HG03097 (cell line): ENCODE data around the gene G6PC3.

ENCODE experiments used
- ATAC-seq: cut with Tn5 transposase; IDR thresholded peaks from one replicate; pipeline ENCODE4 v1.9.1; 2021; ENCODE audit not compliant: unreplicated experiment, low FRiP score

Gene G6PC3

DNA sequence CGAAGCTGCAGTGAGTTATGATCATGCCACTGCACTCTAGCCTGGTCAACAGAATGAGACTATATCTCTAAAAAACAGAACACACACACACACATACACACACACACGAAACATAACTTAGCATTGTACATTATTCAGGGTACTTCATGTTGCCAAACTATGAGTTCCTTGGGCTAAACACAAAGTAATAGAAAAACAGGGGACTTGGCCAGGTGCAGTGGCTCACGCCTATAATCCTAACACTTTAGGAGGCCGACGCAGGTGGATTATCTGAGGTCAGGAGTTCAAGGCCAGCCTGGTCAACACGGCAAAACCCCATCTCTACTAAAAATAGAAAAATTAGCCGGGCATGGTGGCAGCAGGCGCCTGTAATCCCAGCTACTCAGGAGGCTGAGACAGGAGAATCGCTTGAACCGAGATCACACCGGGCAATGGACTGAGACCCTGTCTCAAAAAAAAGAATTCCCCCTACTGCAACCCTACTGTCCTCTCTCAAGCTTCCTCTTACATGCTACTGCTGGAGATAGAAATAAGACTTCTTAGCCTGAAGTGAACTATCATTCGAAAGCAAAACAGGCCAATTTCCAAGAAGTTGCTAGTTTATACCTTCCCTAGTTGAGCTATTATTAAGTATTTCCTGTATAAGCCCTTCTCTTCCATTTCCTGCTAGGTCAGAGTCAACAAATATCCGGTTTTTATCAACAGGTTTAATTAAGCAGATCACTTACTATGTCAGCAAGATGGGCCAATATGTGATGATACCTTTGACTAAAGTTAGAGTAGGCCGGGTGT, 11.2 kb upstream of the G6PC3 start:
- ATAC-seq = no peak

DNA sequence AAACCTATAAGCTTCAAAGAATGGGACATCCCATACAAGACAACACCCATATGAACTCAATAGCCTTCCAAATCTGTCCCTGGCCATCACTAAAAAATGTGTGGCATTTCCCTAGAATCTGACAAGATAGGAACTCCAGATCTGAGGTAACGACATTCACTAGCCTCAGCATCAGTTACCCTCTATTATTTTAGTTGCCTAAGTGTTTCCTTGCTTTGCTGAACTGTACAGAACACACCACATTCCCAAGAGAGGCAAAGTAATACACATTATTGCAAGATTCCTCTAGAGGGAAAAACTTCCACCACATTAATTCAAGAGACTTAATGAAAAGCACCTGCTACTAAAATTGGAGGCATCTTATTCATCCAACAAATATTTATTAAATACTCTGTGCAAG, 9.1 kb upstream of the G6PC3 start:
- no peak for ATAC-seq

DNA sequence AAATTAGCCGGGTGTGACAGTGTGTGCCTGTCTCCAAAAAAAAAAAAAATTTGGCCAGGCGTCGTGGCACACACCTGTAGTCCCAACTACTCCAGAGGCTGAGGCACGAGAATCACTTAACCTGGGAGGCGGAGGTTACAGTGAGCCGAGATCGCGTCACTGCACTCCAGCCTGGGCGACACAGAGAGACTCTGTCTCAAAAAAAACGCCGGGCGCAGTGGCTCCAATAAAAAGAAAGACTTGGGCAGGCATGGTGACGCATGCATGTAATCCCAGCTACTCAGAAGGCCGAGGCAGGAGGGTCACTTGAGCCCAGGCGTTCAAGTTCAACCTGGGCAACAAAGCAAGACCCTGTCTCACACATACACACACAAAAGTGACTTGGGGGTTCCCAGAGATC, 7.7 kb upstream of the G6PC3 start:
- ATAC-seq = no peak

DNA sequence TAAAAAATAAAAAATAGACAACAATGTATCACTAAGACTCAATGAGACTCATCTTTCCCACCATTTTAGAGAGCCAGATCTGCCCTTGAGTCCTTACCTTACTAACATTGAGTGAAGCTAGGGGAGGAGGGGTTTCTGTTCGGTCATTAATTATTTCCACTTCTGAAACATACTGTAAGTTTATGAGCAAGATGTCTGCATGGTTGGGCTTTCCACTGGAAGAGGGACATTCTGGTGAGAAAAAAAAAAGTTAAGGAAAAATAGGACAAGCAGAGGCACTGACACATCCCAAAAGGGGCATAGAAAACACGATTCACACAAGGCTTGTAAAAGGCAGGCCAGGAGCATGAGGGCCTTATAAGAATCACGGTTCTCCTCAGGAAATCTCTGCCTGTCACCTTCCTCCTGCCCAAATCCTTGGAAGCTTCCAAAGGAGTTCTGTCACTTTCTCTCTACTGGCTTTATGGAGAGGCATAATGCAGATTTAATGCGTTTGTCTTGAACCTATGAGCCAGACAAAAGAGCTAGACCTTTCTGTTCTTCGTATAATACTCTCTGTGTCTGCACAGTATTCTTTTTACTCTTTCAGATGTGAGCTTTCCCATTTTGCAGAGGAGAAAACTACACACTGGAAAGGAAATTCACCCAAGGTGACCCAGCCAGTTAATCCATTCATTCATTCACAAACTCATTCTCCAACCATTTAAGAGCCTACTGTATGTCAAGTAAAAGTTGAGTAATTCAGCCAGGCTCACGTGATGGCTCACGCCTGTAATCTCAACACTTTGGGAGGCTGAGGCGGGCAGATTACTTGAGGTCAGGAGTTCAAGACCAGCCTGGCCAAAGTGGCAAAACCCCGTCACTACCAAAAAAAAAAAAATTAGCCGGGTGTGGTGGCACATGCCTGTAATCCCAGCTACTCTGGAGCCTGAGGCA, 6.6 kb upstream of the G6PC3 start:
- ATAC-seq = no peak

DNA sequence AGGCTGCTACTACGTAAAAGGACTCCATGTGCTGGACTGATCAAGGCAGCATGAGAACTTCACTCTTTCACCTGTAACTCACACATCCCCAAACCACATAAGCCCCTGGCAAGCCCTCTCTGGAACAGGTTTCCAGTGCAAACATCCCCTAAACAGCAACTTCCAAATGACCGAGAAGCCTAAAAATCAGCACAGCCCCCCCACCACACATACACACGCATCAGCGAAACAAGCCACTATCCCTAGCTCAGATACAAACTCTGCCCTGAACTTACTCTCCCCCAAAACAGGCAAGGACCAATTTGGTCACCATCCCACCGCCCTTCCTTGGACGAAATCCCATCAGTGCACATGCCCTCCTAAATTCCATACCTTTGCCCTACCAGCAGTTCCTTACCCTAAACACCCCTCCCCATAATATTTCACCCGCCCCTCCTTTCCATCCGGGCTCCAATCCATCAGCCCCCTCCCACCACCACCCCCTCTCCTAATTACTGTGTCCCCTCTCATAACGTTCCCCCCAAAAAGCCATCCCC, 4.8 kb upstream of the G6PC3 start:
- ATAC-seq = no peak

DNA sequence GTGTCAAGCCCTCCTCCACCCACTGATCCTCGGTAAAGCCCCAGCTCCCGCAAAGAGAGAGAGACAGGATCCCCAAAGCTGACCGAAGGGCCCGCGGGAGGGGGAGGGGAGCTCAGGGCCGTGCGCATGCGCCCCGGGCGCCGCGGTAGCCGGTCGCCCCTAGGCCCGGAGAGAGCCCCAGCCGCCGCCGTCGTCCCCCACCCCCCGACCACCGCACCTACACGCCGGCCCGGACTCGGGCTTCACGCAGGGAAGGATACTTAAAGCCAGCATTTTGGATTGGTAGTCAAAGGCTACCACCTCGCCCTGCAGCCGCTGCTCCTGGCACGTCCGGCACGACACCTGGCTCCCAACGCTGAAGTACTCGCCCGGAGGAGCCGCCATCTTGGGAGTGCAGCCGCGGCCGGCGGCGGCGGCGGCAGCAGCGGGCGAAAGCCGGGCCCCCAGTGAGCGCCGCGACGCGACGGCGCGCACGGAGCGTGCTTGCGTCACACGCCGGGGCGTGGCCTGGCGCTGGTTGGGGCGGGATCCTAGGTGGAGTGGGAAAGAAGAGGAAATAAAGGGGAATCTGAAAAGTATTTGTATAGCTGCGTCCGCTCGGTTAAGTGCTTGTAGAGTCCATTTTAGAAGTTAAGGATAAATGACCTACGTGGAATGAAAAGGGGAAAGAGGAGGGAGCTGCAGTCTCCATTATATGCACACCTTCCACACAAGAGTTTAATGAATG, 4.2 kb upstream of the G6PC3 start, which contains the start of gene LSM12:
Gene LSM12, minus strand, starts transcription at position 468 of the 727 bp plus-strand sequence. Its CDS starts 84 bp downstream, at position 384.
- peak; percentile 67 for ATAC-seq

DNA sequence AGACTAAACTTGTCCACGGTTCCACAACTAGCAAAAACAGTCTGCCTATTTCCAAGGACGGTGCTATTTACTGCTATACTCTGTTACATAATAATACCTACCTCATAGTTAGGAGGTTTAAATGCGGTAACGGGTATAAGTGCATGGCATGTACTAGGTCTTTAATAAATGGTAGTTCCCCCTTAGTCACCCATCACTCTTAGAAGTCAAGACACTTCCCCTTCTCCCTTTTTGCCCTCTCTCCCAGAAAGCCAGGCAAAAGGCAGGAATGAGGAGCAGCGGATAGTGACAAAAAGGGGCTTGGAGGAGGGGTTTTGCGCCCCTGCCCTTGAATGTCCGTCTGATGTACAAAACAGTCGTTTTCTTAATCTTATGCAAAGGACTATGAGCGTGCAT, 3.0 kb upstream of the G6PC3 start:
- no peak for ATAC-seq

DNA sequence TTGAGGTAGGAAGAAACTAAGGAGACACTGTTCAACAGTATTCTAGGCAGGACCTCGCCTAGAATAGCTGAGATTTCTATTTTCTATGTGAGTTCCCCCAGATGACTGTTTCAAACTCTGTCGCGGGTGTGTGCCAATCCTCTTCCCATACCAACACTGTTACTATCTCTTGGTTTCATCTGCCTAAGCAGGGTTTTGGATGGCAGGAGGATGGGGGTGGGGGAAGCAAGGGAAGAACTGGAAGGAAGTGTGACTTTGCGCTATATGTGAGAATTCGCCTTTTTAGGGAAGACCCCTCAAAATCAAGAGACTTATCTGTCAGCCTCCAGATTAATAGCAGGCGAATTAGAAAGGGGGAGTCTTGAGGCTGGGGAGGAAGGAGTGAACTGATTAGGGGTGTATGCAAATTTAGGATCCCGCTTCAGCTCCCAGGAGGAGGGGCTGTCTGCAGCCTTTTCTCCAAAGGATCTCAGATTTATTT, 521 bp upstream of the G6PC3 start:
- ATAC-seq = no peak

DNA sequence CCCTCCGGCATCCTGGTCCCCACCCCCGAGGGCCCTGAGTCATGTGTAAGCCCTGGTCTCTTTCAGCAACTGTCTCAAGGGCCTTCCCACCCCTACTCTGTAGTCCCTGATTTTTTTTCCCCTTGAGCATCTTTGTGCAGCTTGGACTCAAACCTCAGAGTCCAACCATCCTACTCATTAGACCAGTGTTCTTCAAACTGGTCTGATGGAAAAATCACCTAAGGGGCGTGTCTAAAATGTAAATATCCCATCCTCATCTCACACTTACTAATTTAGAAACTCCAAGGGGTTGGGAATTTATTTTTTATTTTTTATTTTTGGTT, 624 bp downstream of the G6PC3 start:
- ATAC-seq = no peak

DNA sequence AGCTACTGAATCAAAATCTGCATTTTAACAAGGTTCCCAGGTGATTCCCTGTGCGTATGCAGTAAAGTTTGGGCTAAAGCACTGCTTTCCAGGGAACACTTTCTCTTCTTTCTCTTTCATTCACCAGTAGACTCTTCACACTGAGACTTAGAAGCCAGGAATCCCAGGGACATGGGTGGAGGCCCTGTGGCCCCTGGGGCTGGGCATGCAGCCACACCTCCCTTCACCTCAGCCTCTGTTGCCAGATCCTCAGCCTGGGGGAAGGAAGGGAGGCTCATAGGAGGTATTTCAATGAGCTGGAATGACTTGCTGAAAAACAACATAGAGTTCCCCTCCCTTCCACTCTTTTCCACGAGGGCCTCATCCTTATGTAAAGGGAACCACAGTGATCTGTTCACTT, 1.2 kb downstream of the G6PC3 start:
- no peak for ATAC-seq

DNA sequence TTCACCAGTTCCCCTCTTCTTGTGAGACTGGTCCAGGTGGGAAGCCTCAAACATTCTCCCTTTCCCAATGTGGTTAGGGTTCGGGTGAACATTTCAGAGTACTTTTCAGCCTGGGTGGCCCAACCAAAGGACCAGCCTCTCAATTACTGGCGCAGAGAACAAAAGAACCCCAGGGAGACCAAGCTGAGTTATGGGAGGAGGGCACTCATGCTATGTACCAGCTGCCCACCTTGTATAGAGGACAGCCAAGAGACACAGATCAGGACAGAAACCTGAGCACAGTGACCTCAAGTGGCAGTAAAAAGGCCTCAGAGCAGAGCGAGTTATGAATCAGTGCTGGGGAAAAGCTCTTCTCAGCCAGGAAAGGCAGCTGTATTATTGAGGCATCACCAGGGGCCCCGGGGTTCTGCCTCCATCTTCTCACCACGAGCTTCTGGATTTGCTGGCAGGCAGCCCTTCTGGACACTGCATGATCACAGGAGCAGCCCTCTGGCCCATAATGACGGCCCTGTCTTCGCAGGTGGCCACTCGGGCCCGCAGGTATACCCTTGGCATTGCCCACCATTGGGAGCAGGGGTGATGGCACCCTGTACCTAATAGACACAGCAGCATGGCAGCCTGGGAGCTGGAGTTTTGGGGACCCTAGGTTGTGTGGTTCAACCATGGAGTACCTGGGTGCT, 3.8 kb downstream of the G6PC3 start:
- ATAC-seq = no peak

DNA sequence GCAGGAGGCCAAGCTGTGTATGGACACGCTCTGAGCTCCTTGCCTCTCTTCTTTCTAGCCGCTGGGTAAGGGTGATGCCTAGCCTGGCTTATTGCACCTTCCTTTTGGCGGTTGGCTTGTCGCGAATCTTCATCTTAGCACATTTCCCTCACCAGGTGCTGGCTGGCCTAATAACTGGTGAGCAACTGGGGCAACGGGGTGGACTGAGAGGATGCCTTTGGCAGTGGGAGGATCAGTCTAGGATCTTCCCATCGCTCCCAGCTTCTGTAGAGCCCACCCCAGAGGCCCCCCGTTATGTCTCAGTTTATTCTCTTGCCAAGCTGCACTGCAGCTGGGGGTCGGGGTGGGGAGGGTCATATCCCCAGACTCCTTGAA, 4.4 kb downstream of the G6PC3 start:
- ATAC-seq = no peak

DNA sequence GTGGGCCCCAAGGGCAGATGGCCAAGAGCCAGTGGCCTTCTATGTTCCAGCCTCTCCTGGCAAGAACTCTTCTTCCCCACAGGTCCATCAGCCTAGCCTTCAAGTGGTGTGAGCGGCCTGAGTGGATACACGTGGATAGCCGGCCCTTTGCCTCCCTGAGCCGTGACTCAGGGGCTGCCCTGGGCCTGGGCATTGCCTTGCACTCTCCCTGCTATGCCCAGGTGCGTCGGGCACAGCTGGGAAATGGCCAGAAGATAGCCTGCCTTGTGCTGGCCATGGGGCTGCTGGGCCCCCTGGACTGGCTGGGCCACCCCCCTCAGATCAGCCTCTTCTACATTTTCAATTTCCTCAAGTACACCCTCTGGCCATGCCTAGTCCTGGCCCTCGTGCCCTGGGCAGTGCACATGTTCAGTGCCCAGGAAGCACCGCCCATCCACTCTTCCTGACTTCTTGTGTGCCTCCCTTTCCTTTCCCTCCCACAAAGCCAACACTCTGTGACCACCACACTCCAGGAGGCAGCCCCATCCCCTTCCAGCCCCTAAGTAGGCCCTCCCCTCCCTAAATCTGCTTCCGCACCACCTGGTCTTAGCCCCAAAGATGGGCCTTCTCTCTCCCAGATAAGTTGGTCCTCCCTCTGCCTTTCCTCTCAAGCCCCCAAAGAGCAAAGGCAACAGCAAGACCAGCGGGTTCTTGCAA, 5.2 kb downstream of the G6PC3 start:
- no peak for ATAC-seq

DNA sequence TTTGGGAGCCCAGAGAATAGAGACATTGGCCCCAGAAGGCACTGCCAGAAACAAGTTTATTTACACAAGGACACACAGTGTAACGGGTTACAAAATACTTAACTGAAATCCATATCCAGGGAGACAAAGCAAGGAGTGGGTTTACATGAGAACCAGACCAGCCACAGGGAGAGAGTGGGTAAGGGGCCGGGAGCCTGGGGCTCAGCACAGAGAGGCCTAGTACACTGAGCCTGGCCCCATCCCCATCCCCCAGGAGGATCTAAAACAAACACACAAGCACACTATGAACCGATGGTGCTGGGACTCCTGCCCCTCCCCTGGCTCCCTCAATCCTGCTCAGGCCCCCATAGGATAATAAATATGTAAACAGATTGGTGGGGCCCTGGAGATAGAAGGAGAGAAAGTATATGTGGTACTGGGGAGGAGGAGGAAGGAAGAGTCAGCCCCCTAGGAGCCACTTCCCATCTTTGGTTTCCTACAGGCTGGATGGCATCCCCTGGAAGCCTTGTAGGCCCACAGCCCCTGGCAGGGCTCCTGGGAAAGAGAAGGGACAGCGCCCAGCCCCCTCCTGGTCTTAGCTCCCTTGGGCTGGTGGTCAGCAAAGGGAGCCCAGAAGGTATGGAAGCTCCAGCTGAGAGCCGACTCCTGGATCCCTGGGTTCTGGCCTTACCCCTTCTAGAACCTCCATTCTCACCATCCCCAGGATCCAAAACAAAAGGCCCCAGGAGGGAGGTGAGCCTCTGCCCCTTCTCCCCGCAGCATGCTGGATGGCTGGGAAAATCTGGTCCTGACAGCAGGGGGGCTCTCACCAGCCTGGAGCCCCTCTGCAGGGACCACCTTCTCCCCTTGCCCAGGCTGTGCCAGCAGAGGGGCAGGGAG, 6.4 kb downstream of the G6PC3 start:
- no peak for ATAC-seq

DNA sequence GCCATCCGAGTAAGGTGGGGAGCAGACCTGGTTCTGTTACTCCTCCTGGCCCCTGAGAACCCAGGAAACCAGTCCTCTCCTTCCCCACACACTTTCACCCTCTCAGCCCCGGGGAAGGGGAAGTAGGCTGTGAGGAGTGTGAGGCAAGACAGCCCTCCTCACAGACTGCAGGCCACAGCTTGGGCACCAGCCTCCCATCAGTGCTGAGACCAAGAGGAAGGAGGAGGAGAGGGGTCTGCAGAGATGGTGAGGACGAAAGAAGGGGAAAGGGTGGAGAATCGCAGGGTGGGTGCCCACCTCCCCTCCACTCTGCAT, 7.0 kb downstream of the G6PC3 start:
- ATAC-seq = no peak

DNA sequence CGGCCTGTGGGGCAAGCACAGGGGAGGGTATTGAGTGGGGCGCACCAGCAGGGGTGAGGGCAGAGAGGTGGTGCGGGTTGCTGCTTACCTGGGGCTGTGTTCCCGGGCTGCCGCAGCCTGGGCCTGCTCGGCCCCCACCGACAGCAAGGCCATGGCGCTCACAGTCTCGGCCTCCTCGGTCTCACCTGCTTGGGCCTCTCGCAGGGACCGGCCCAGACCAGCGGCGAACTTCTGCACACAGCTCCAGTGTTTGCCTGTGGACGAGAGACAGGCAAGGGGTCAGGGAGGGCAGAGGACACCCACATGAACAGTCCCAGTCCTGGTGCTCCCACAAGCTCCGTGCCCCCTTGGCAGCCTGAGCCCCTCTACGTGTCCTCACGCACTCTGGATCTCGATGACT, 7.9 kb downstream of the G6PC3 start:
- ATAC-seq = no peak

DNA sequence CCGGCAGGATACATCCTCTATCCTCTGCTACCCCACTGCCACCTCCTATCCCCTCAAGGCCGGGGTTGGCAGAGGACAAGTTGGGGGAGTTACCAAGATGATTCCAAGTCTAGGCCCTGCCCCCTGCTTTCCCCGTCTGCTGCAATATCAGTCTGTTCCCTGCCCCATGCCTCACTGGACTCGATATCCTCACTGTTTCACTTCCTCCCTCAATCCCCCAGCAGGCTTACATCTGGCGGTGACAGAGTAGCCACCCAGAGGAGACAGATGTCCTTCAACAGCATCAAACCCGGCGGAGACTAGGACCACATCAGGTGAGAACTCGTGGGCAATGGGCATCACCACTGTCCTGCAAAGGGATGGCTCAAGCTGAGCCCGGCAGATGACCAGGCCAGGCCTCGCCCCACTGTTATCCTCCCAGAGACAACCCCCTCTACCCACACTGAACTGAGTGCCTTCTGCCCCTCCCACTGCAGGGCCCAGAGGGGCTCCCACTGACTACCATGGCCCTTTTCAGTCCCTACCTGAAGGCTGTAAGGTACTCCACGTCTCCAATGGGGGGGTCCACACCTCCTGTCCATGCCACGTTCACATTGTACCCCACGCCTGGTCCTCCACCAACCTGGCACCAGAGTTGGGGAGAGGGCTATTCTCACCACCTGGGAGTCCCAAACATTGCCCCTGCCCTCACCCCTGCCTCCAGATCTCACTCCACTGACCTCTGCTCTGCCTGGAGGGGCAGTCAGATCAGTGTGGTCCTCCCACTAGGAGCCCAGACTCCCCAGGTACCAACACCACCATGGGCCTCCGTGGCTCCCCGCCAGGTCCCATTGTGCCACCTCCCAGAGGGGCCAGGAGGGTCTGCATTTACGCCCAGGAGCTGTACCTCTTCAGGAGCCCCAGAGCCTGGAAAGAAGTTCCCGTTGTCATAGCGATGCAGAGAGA, 9.6 kb downstream of the G6PC3 start:
- ATAC-seq = no peak

DNA sequence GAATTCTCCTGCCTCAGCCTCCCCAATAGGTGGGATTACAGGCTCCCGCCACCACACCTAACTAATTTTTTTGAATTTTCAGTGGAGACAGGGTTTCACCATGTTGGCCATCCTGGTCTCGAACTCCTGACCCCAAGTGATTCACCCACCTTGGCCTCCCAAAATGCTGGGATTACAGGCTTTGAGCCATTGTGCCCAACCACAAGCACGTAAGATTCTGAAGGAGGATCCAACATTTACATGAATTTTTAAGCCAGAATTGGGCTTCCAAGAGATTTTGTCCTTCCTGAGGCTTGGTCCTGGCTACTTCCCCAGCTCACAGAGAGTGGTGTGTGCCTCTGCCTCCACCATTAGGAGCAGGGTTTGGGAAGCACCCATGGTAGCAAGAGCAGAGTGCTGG, 11.1 kb downstream of the G6PC3 start:
- ATAC-seq = no peak
